Prostate gland (tissue), 2 donors: ENCODE data around the gene HSPA9.

Experiments used
- CTCF ChIP-seq, 4 experiments: fragments of 200-600 bp in 2 of 4; fragments of 450-650 bp in 2 of 4; sonication (generic) in 2 of 4; IDR thresholded peaks; 1 replicate in 3 of 4; 2 replicates in 1 of 4; pipeline ENCODE4 v1.5.1; 2016 to 2019; ENCODE audit warnings: antibody characterized with exemption in 4 of 4, mild to moderate bottlenecking in 2 of 4, moderate library complexity in 2 of 4
- POLR2AphosphoS5 ChIP-seq: sonication (generic); formaldehyde crosslinking; IDR thresholded peaks from one replicate; pipeline ENCODE4 v1.6.1; 2017; ENCODE audit warnings: antibody characterized with exemption

GRCh38 chr5:138601444-138601843 lies 26.2 kb upstream of the HSPA9 start:
- TF ChIP-seq CTCF (IDR thresholded peaks at IDR 0.05): no peak
- TF ChIP-seq POLR2AphosphoS5: no peak
